SHP77 (cell line): ENCODE measurements around the gene GLDN.
"Not testable (repeated sequence)": the region's sequence is repeated elsewhere in the genome, so short reads cannot be mapped to it uniquely, and the experiment has no call there.

Source experiments
- DNase-seq, 2 experiments: peaks; one replicate each; lab custom pipeline; 2025; lab: John Stamatoyannopoulos, UW

The GLDN gene

DNA sequence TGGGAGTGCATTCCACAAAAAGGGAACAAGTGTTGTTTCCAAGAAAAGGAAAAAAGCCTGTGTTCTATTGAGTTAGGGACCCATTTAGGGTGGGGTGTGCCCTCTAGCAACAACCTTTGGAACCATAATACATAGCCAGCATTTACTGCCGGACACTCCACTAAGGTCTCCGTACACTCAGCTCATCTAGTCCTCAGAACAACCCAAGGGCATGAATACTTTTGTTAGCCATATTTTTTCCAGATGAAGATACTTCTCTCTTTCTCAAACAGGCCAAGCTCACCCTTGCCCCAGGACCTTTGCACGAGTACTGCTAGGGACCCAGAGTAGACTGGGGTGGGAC is 46.2 kb downstream of the GLDN start:
- no peak for DNase-seq

DNA sequence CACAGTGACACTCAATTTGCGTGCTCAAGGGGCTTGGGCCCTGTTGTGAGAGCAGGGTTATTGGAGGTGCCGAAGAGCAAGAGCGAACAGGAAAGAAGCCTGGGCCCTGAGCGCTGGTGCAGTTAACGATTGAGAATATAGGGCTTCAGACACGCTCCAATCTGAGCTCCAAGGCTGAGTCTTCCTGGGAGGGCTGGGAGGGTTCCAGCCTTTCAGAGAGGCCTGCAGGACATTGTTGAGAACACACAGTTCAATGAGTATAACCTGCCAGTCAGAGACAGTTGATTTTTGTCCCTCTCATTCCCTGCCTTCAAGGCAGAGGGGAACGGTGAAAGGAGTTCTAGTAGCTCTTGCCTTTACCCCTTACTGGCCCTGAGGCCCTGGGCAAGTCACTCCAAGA is 47.3 kb downstream of the GLDN start:
- no peak for DNase-seq

DNA sequence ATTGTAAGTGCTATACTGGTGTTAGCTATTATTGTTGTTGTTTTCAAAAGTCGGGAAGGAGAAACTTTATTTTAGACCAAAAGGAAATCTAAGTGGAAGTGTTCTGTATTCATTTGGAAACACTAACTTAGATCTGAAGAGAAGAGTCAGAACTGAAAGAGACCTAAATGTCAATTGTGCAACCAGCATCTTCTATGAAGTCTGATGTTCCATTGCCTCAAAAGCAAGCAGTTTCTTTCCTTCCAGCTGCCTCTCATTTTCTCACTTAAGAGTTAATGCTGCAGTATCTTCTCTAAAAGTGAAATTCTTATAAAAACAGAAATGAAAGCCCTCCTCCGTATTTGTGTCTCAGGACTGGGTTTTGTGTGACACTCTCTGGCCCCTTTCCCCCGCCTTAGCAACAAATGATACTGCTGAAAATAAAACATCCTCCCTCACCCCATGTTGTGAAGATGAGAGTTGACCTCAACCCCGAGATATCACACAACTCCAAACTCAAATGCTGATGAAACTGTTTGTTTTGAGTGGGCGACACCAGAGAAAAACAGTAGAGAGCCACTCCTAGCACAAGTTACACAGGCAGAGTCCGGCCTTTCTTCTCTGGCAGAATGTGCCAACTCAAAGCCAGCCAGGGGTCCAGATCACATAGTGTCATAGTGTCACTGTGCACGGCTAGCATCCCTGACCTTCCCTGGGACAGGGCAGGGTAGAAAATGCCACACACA is 48.9 kb downstream of the GLDN start:
- DNase-seq, result no peak

DNA sequence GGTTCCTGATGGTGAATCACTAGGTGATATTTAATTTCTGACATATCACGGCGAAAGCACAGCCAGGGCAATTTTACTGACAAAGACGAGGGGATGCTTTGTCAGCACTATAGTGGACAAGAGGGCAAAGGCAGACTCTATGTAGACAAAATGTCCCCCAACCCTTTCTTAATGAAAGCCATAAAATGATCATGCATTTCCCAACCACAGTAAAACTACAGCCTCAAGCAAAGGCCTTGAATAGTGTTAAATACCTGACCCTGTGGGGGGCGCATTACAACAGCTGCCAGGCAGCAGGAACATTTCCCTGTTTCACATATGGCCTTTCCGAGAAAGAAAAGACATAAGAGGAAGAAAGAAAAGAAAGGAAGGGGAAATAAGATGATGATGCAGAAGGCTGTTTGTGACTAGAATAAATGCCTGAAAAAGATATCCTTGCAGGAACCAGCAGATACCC is 49.5 kb downstream of the GLDN start:
- no peak for DNase-seq

DNA sequence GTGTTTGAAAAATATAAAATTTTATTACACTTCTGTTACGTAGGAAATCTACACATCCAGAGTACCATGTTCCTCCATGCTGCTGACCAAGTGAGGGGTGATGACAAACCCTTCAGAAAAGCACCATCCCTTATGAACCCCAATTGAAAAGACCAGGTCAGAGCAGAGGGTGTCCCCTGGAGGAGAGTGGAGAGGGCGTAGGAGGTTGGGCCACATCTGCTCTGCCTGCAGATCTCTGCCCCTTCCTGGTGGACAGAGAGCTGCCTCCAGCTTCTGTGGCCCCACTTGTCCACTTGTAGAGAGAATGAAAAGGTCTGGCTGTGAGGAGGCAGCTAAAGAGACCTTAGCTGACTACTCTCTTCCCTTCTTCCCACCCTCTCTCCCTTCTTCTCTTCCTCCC is 55.5 kb downstream of the GLDN start:
- DNase-seq, result no peak

DNA sequence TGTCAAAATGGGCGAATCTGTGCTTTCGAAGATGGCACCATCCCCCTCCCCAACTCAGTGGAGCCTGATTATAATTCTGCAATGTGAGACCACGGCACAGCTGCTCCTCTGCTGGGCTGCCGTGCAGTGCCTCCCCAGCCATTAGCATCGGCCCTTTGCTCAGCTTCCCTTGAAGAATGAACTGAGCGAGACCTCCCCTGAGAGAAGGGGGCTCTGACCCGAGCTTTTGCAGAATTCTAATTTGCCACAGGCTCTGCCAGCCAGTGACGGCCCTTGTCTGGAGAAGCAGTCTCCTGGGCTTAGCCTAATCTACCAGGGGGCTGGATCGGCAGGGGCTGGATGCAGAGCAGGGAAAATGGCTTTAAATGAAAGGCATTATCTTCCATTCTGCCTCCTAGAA is 57.2 kb downstream of the GLDN start:
- DNase-seq, result no peak

DNA sequence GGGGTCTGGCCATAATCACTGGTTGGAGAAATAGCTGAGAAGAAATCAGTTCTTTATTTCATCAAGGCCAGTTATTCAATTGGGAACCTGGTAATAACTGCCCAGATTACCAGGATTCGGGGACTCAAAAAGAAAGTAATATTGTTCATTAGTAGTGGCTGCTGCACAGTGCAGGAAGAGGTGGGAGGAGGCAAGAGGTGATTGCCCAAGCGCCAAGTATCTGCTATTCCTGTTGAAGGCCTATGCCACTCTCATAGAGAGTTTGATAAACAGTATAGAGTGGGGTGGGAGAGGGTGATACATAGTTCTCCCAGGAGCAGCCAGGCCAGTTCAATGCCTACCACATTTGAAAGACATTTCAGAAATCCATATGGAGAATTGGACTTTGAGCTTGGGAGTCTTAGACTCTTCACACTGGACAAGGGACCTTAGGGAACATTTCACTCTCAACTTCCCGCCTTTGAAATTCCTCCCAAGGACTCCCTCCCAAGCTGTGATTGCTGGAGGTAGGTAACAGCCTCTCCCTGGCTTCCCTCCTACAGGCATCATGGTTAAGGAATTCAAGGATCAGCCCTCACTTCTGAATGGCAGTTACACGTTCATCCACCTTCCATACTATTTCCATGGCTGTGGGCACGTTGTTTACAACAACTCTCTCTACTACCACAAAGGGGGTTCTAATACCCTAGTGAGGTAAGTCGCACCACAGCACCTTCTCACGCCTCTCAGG is 59.8 kb downstream of the GLDN start:
- DNase-seq, result no peak

DNA sequence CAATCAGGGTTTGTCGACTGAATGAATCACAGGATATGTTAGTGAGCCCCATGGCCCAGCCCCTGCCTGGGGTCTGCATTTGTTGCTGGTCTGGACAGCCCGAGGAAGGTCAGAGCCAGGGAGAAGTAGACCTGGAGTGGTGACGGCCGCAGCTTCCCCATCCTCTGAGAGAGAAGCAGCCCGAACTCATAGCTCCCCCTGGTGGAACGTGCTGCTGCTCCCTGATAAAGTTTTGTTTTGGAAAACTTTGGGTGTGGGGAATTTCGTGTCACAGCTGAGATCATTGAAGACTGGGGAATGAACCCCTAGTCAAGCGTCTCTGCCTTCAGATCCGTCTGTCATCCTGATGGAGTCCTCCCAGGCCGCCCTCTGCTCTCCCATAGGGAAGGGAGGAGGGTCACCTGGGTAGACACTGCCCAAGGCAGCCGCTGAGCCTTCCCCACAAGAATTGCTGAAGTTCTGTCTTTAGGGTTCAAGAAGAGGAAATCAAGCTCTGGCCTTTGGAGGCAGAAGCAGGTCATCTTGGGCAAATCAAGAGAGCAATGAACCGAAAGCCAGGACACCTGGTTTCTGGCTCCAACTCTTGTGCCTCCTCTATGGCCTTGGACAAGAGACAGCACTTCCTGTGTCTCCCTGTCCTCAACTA is 60.5 kb downstream of the GLDN start:
- DNase-seq, result peak in 1 of 2 experiments; percentile 3

DNA sequence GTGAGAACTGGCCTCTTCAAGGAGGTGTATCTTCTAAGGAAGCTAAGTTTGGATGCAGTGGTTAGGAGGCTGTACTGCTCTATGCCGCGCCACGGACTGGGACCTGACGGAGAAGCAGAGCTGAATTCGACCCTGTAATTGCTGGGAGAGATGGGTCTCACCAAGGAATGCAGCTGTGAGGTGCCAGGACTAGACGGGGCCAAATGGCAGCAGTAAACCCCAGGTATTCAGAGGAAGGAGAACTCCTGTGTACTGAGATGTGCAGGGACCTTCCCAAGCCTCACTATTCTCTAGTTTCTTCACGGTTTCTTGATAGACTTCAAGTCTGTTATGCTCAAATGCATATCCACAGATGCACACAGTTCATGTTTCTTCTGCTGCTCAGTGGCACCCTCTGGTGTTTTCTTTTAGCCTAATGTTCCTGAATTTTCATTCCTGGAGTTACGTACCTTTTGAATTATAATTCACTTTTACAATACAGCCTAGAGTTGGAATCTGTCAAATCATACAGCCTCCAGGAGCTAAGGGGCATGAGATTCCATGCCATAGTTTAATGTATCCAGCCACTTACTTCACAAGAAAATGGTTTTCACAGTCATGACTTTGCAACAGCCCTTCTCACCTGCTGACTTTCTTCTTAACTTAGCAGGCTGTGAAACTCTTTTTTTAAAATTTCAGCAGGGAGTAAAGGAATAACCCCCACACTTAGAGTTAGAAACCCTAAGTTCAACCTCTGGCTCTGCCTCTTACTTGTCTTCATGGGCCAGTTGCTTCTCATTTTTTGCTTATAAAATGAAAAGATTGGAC is 61.8 kb downstream of the GLDN start:
- DNase-seq, result peak; percentile 2 to 8

DNA sequence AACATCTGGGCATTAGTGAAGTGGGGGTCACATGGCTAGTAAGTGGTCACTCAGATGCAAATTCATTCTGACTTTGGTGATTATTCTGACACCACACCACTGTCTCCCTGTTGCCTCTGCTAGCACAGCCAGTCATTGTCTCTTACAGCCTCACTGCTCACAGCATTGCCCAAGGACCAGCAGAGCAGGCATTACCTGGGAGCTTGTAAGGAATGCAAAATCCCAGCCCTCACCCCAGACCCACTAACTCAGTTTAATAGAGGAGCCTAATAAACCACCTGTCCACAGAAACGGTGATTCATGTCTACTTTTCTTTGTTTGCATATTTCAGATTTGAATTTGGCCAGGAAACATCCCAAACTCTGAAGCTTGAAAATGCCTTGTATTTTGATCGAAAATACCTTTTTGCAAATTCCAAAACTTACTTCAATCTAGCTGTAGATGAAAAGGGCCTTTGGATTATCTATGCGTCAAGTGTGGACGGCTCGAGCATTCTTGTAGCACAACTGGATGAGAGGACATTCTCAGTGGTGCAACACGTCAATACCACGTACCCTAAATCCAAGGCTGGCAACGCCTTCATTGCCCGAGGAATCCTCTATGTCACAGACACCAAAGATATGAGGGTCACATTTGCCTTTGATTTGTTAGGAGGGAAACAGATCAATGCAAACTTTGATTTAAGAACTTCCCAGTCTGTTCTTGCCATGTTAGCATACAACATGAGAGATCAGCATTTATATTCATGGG is 62.7 kb downstream of the GLDN start:
- no peak for DNase-seq

DNA sequence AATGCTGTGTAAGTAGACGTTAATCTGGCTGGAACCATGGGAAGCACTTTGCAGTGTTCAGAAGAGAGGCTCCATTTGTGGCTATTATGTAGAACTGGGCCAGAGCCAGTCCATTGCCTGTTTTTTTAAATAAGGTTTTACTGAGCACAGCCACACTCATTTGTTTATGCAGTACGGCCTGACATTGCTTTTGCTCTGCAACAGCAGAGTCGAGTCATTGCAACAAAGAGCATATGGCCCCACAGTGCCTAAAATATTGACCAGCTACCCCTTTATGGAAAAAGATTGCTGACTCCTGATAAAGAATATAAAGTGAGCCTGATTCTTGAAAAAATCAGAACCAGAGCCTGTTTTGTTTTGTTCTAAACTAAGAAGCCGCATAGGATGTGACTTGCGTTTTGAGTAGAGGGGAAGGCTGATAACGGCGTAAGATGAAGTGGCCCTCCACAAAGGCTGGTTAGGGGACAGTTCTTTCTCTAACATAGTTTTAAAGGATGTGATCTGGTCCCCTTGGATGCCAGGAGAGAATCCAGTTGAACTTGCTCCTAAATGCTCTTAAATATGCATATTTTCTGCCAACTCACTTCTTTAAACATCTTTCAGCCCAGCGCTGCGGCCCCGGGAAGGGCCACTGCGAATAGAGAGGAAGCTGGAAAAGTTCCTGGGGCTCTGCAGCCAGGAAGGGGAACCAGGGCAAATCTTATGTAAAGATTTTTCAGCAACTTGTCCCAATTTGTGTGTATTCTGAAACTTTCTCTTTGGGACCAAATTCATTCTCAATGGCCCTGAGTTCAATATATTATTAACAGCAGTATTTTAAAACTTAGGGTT is 64.5 kb downstream of the GLDN start:
- no peak for DNase-seq

DNA sequence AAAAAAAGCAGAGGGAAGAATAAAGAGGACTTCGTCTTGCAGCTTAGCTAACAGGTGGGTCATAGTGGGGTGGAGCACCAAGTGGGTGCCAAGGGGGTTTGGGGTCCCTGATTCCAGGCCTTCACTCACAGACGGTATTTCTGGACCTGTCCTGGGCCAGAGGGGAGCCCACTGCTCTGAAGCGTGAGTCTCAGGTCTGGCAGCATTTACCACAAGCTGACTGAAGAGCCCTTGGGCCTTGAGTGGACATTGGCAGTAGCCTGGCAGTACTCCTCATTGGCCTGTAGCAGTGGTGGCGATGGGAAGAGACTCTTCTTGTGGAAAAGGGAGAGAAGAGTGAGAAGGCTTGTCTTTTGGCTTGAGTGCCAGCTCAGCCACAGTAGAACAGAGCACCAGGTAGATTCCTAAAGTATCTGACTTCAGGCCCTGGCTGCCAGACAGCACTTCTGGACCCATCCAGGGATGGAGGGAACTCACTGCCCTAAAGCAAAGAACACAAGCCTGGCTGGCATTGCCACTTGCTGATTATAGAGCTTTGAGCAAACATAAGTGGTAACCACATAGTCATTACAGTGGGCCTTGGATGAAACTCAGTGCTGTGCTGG is 72.9 kb downstream of the GLDN start:
- no peak for DNase-seq

DNA sequence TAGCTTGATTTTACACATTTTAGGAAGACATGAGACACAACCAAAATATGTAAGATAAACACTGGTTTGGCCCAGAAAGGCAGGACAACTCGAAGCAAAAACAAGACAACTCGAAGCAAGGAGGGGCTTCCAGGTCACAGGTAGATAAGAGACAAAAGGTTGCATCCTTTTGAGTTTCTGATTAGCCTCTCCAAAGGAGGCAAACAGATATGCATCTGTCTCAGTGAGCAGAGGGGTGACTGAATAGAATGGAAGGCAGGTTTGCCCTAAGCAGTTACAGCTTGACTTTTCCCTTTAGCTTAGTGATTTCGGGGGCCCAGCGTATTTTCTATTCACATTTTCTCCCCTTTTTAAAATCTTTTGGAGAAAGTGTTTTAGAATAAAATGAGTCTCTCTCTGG is 74.7 kb downstream of the GLDN start:
- DNase-seq, result no peak

DNA sequence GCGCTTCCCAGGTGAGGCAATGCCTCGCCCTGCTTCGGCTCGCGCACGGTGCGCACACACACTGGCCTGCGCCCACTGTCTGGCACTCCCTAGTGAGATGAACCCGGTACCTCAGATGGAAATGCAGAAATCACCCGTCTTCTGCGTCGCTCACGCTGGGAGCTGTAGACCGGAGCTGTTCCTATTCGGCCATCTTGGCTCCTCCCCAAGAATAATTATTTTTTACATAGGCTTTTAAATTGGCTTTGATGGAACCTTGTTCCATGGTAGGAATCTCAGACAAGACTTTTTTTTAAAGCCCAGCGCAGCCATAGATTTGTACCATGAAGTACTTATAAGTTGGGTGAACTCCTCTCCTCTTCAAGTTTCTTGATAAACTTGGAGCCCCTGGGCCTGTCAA is 81.6 kb downstream of the GLDN start:
- DNase-seq, result not testable (repeated sequence)

DNA sequence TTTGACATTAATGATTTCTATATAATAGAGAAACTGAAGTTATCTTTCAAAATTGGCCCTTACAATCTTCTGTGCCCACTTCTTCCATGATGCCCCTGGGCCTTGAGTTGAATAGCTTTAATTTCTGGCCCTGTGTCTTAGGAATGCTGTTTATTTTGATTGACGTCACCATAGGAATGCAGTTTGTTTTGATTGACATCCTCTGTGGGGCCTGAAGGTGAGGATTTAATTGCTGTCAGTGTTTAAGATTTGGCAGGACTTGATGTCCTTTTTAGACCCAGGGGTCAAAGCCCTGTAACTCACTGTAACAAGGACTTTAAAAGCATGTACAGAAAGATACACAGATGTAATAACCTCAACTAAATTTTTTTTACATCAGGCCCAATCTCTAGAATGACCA is 83.3 kb downstream of the GLDN start:
- DNase-seq, result no peak

DNA sequence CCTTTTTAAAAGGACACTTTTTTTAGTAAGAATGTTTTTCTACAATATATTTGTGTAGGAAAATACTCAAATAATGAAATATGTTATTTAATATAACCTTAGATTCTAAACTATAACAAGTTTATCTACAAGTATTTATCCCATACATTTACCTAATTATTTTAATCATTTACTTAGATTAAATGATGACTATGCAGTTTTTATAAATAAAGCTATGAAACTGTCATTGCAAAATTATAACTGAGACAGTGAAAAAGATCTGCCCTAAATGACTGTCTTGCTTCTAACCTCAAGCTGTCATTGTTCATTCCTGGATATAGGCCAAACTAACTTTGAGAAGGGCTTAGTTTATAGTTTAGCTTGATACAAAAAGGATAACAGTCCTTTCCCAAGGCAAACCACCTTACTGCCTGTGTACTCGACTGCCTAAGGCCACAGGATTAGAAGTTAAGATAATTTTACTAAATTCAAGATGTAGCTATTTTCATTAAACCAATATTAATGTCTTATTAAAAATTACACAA is 84.1 kb downstream of the GLDN start:
- no peak for DNase-seq

DNA sequence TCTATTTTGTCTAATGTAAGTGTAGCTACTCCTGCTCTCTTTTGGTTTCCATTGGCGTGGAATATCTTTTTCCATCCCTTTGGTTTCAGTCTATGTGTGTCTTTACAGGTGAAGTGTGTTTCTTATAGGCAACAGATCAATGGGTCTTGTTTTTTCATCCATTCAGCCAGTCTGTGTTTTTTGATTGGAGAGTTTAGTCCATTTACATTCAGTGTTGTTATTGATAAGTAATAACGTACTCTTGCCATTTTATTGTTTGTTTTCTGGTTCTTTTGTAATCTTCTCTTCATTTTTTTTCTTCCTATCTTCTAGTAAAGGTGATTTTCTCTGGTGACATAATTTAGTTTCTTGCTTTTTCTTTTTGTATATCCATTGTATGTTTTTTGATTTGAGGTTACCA is 97.1 kb downstream of the GLDN start:
- DNase-seq, result no peak

DNA sequence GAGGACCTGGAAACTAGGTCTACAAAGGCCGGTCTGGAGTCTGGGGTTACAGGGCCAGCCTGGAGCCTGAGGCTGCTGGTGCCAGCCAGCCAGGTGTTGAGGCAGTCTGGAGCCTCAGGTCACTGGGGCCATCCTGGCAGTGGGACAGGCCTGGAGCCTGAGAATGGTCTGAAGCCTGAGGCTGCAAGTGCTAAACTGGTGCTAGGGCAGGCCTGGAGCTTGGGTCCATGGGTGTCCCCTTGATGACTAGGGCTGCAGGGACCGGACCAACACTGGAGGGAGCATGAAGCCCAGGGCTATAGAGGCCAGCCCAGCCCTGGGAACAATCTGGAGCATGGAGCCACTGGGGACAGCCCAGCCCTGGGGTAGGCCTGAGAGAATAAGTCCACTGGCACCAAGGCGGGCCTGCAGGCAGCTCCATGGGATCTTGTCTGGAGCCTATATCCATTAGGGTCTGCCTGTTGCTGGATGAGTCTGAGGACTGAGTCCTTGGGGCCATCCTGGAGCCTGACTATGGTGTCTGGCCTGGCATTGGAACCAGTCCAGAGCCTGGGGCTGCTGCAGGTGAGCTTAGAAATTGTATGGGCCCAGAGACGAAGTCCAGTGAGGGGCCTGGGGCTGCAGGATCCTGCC is 101.9 kb downstream of the GLDN start:
- DNase-seq, result no peak

DNA sequence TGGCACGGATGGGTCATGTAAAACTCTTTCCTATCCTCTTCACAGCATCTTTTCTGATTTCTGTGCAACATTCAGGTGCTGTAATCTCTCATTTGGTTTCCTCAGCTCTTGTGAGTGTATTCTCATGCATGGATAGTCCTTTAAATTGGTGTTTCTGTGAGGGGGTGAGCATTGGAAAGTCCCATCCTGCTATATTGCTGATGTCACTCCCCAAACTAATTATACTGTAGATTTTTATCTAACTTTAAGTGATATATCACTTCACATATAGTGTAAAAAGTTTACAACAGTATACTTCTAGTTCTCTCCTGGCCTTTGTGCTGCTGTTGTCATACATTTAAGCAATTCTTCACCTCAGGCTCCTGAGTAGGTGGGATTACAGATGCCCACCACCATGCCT is 102.7 kb downstream of the GLDN start:
- DNase-seq, result no peak

DNA sequence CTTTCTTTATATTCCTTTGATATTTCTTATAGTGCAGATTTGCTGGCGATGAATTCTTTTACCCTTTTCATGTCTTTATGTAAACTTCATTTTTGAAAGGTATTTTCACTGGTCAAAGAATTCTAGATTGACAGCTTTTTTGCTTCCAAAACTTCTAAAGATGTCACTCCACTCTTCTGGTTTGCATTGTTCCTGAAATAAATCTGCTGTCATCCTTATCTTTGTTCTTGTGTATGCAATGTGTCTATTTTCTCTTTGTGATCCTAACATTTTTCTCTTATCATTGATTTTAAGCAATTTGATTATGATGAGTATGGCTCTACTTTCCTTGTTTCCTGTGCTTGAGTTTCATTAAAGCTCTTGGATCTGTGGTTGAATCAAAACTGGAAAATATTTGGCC is 103.4 kb downstream of the GLDN start:
- DNase-seq, result no peak
